Measurements from ENCODE around the gene TMEM271. TPM values are rescaled to one million over a fixed set of nuclear protein-coding genes. Genes with fewer than 3 reads are reported as not detected.
"Not testable (repeated sequence)": the region's sequence is repeated elsewhere in the genome, so short reads cannot be mapped to it uniquely, and the experiment has no call there.

TMEM271 gene
- total RNA-seq, 2 experiments from 2014 or later, result not detected

GRCh38 chr4:592825-593520 lies 16.9 kb upstream of the TMEM271 start:
- no peak for DNase-seq
- H3K9me3 Mint-ChIP-seq, result peaks cover 5% of the 10 kb centered on the region
- ChIA-PET POLR2A (no interaction called here), CTCF (no interaction called here)
- intact Hi-C loops (cut with micrococcal nuclease), result no loop called here
- TF ChIP-seq CTCF (IDR thresholded peaks at IDR 0.05), result no peak
- no peaks in the 10 kb centered on the region for H3K36me3 Mint-ChIP-seq (ENCODE audit: low read depth)
- H3K4me3 Mint-ChIP-seq, result no peak overlapping the region
- no peak overlapping the region for H3K27ac Mint-ChIP-seq
- ATAC-seq, result no peak
- H3K4me1 Mint-ChIP-seq (ENCODE audit: low read depth), result no peaks in the 10 kb centered on the region
- H3K27me3 Mint-ChIP-seq, result peaks cover 31% of the 10 kb centered on the region

- H3K4me1 Mint-ChIP-seq (ENCODE audit: low read depth); POLR2A ChIA-PET: not testable (repeated sequence)
- peaks cover 32% of the 10 kb centered on the region for H3K27me3 Mint-ChIP-seq
Measured at GRCh38 chr4:592178-592577, 16.1 kb upstream of the TMEM271 start.

GRCh38 chr4:590313-590841 lies 14.3 kb upstream of the TMEM271 start:
- ChIA-PET POLR2A (no interaction called here), CTCF (interaction anchor here (0.6 to 1.4 kb wide), 2 partner anchors 10 to 569 kb away, joined by 3 to 5 read pairs; no protein-coding TSS in a partner anchor)
- Mint-ChIP-seq H3K27me3 (peaks cover 29% of the 10 kb centered on the region), H3K4me1 (ENCODE audit: low read depth) (no peaks in the 10 kb centered on the region), H3K4me3 (no peak overlapping the region), H3K9me3 (peaks cover 4% of the 10 kb centered on the region), H3K36me3 (ENCODE audit: low read depth) (no peaks in the 10 kb centered on the region), H3K27ac (no peak overlapping the region)
- intact Hi-C loops (cut with micrococcal nuclease), result no loop called here
- DNase-seq, result no peak
- ATAC-seq, result no peak
- TF ChIP-seq CTCF (IDR thresholded peaks at IDR 0.05), result no peak

More at GRCh38 chr4:592178-592577, 16.1 kb upstream of the TMEM271 start:
- DNase-seq; H3K36me3 Mint-ChIP-seq (ENCODE audit: low read depth); ATAC-seq; intact Hi-C loops (cut with micrococcal nuclease); H3K27ac Mint-ChIP-seq; H3K9me3 Mint-ChIP-seq; H3K4me3 Mint-ChIP-seq; CTCF ChIA-PET: not testable (repeated sequence)

- no peaks in the 10 kb centered on the region for H3K36me3 Mint-ChIP-seq (ENCODE audit: low read depth)
- H3K27me3 Mint-ChIP-seq, result peaks cover 26% of the 10 kb centered on the region
- no peak overlapping the region for H3K27ac Mint-ChIP-seq
- POLR2A ChIA-PET, result interaction anchor here (0.7 to 1.0 kb wide), 3 partner anchors 9 to 53 kb away, joined by 3 read pairs; no protein-coding TSS in a partner anchor
- TF ChIP-seq CTCF (IDR thresholded peaks at IDR 0.05), result no peak
- intact Hi-C loops (cut with micrococcal nuclease), result no loop called here
- peaks cover under 1% of the 10 kb centered on the region for H3K9me3 Mint-ChIP-seq
- ATAC-seq (no peak), DNase-seq (no peak)
- H3K4me3 Mint-ChIP-seq, result no peak overlapping the region
- CTCF ChIA-PET, result interaction anchor here (1.4 kb wide), 1 partner anchor 11 kb away, joined by 3 read pairs; no protein-coding TSS in a partner anchor
- no peaks in the 10 kb centered on the region for H3K4me1 Mint-ChIP-seq (ENCODE audit: low read depth)
Measured at GRCh38 chr4:589219-589963, 13.3 kb upstream of the TMEM271 start.

- ChIA-PET POLR2A (interaction anchor here (0.7 to 0.9 kb wide), 2 partner anchors 8 to 42 kb away, joined by 3 read pairs; no protein-coding TSS in a partner anchor), CTCF (no interaction called here)
- no peak for ATAC-seq
- Mint-ChIP-seq H3K4me3 (no peak overlapping the region), H3K9me3 (peaks cover 8% of the 10 kb centered on the region), H3K27me3 (peaks cover 28% of the 10 kb centered on the region), H3K27ac (no peak overlapping the region), H3K4me1 (ENCODE audit: low read depth) (no peaks in the 10 kb centered on the region), H3K36me3 (ENCODE audit: low read depth) (no peaks in the 10 kb centered on the region)
- no peak for DNase-seq
- no peak for TF ChIP-seq CTCF (IDR thresholded peaks at IDR 0.05)
- intact Hi-C loops (cut with micrococcal nuclease), result no loop called here
Measured at GRCh38 chr4:588351-588849, 12.3 kb upstream of the TMEM271 start.
